HL-60 (cell line): ENCODE results near the gene RAB23.

Experiments
- DNase-seq, 2 experiments: peaks; one replicate each; pipeline ENCODE4 v3.0.0-alpha.2; 2010 to 2020; ENCODE audit warnings: low read depth in 1 of 2, low spot score in 1 of 2
- H3K27ac ChIP-seq: fragments of 250-450 bp; sonication (Bioruptor Pico); replicated peaks from 2 replicates; pipeline ENCODE4 v1.5.1; 2020; ENCODE audit warnings: mild to moderate bottlenecking, moderate library complexity
- H3K27me3 ChIP-seq: fragments of 250-450 bp; sonication (Bioruptor Pico); 2 replicates; pipeline ENCODE4 v1.5.1; 2021; ENCODE audit warnings: mild to moderate bottlenecking, moderate library complexity; ENCODE audit not compliant: insufficient read depth, poor library complexity, severe bottlenecking
- H3K4me3 ChIP-seq: replicated peaks from 2 replicates; pipeline ENCODE4 v1.5.1; 2011; ENCODE audit warnings: mild to moderate bottlenecking, control low read depth, low read length; ENCODE audit not compliant: insufficient read depth
- GABPA ChIP-seq: IDR thresholded peaks from 2 replicates; pipeline ENCODE4 v1.6.1; 2012; ENCODE audit warnings: low read depth
- POLR2AphosphoS5 ChIP-seq: IDR thresholded peaks from 2 replicates; pipeline ENCODE4 v1.6.1; 2012; ENCODE audit warnings: low read depth
- SPI1 ChIP-seq: IDR thresholded peaks from 2 replicates; pipeline ENCODE4 v1.6.1; 2012; ENCODE audit warnings: low read depth, mild to moderate bottlenecking, borderline replicate concordance
- TF ChIP-seq, protein P1 (sequence below): IDR thresholded peaks from one replicate; pipeline ENCODE4 v1.5.1; 2011; ENCODE audit warnings: low read length, control low read depth, inconsistent platforms; ENCODE audit not compliant: insufficient read depth
- TF ChIP-seq, protein P2 (sequence below): IDR thresholded peaks from 2 replicates; pipeline ENCODE4 v1.6.1; 2012; ENCODE audit warnings: low read depth; ENCODE audit not compliant: insufficient replicate concordance

The RAB23 gene

DNA sequence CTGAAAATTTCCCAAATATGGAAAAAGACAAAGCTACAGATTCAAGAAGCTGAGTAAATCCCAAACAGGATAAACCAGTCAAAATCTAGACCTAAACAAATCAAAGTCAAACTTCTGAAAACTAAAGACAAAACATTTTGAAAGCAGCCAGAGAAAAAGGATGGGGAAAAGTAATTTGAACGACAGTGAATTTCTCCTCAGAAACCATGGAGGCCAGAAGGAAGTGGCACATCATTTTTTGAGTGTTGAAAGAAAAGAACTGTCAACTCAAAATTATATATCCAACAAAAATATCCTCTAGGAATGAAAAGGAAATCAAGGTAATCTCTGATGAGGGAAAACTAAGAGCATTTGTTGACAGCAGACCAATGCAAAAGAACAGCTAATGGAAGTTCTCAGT lies 6.8 kb downstream of the RAB23 start:
- DNase-seq, result no peak
- no peak overlapping the region for H3K4me3 ChIP-seq
- no peak for TF ChIP-seq POLR2AphosphoS5
- TF ChIP-seq GABPA, result no peak
- TF ChIP-seq, protein P1, sequence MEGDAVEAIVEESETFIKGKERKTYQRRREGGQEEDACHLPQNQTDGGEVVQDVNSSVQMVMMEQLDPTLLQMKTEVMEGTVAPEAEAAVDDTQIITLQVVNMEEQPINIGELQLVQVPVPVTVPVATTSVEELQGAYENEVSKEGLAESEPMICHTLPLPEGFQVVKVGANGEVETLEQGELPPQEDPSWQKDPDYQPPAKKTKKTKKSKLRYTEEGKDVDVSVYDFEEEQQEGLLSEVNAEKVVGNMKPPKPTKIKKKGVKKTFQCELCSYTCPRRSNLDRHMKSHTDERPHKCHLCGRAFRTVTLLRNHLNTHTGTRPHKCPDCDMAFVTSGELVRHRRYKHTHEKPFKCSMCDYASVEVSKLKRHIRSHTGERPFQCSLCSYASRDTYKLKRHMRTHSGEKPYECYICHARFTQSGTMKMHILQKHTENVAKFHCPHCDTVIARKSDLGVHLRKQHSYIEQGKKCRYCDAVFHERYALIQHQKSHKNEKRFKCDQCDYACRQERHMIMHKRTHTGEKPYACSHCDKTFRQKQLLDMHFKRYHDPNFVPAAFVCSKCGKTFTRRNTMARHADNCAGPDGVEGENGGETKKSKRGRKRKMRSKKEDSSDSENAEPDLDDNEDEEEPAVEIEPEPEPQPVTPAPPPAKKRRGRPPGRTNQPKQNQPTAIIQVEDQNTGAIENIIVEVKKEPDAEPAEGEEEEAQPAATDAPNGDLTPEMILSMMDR, result no peak
- H3K27ac ChIP-seq, result no peak overlapping the region
- no peaks in the 10 kb centered on the region for H3K27me3 ChIP-seq

DNA sequence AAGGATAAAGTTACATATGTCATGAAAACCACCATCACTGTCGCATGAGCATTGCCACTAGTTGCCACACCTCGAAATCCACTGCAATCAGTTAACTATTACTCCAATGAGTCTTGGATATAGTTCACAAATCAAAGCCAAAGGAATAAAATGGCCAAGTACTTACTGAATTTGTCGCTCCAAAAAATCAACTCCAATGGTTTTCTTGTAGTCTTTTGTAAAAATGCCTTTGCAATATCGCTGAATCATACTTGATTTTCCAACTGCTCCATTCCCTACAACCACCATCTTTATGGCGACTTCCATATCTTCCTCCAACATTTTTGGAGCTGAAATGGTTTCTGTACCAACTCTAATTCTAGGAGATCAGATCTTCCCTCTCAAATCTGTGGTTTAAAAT lies 12.0 kb downstream of the RAB23 start:
- Histone ChIP-seq H3K4me3 (no peak overlapping the region), H3K27me3 (no peaks in the 10 kb centered on the region), H3K27ac (no peak overlapping the region)
- TF ChIP-seq GABPA (no peak), POLR2AphosphoS5 (no peak), SPI1 (no peak)
- TF ChIP-seq, protein P2, sequence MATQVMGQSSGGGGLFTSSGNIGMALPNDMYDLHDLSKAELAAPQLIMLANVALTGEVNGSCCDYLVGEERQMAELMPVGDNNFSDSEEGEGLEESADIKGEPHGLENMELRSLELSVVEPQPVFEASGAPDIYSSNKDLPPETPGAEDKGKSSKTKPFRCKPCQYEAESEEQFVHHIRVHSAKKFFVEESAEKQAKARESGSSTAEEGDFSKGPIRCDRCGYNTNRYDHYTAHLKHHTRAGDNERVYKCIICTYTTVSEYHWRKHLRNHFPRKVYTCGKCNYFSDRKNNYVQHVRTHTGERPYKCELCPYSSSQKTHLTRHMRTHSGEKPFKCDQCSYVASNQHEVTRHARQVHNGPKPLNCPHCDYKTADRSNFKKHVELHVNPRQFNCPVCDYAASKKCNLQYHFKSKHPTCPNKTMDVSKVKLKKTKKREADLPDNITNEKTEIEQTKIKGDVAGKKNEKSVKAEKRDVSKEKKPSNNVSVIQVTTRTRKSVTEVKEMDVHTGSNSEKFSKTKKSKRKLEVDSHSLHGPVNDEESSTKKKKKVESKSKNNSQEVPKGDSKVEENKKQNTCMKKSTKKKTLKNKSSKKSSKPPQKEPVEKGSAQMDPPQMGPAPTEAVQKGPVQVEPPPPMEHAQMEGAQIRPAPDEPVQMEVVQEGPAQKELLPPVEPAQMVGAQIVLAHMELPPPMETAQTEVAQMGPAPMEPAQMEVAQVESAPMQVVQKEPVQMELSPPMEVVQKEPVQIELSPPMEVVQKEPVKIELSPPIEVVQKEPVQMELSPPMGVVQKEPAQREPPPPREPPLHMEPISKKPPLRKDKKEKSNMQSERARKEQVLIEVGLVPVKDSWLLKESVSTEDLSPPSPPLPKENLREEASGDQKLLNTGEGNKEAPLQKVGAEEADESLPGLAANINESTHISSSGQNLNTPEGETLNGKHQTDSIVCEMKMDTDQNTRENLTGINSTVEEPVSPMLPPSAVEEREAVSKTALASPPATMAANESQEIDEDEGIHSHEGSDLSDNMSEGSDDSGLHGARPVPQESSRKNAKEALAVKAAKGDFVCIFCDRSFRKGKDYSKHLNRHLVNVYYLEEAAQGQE, result no peak
- TF ChIP-seq, protein P1, result no peak
- no peak for DNase-seq

DNA sequence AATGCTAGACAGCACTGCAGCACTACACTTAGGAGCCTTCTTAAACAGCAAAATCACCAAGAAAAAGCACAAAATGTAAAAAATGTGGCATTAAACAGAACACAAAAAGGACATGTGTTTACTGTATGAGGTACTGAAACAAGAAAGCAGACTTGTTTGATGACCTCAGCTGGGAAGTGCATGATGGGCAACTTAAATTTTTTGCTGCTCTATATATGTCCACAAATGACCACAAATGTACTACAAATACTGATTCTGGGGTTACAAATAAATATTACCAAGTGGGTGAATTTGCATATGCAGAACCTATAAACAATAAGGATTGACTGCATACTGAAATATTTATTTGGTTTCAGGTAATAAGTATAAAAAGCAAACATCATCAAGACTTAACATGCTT lies 13.1 kb downstream of the RAB23 start:
- Histone ChIP-seq H3K27me3 (no peaks in the 10 kb centered on the region), H3K4me3 (no peak overlapping the region), H3K27ac (no peak overlapping the region)
- DNase-seq, result no peak
- TF ChIP-seq GABPA (no peak), SPI1 (no peak), POLR2AphosphoS5 (no peak)
- TF ChIP-seq, protein P2, result no peak
- TF ChIP-seq, protein P1, result no peak

DNA sequence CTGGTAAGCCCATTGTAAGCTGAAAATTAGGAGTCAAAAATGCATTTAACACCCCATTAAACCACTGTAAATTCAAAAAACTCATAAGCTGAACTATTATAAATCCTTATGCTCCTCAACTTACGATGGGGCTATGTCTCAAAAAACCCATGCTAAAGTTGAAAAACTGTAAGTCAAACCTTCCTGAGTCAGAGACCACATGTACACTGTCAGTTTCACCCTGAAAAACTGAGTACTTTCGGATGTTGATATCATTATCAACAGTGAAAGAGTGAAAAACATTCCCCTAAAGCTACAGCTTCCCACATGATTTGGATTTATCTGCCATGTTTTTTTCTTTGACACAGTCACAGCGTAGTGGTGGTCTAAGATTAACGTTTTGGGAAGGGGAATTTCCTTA lies 14.2 kb downstream of the RAB23 start:
- DNase-seq, result no peak
- H3K4me3 ChIP-seq, result no peak overlapping the region
- H3K27me3 ChIP-seq, result no peaks in the 10 kb centered on the region
- TF ChIP-seq, protein P1, result no peak
- TF ChIP-seq GABPA (no peak), SPI1 (no peak), POLR2AphosphoS5 (no peak)
- TF ChIP-seq, protein P2, result no peak
- H3K27ac ChIP-seq, result no peak overlapping the region
